T1000 (cell line): ENCODE measurements around the gene TSHZ1.

Source experiments
- DNase-seq: peaks from one replicate; lab custom pipeline; 2025; ENCODE audit warnings: mixed read lengths; lab: John Stamatoyannopoulos, UW

TSHZ1 gene

GRCh38 chr18:75220551-75221355 is 10.2 kb downstream of the TSHZ1 start:
- DNase-seq, result no peak

GRCh38 chr18:75221397-75221796 is 10.8 kb downstream of the TSHZ1 start:
- no peak for DNase-seq

DNA sequence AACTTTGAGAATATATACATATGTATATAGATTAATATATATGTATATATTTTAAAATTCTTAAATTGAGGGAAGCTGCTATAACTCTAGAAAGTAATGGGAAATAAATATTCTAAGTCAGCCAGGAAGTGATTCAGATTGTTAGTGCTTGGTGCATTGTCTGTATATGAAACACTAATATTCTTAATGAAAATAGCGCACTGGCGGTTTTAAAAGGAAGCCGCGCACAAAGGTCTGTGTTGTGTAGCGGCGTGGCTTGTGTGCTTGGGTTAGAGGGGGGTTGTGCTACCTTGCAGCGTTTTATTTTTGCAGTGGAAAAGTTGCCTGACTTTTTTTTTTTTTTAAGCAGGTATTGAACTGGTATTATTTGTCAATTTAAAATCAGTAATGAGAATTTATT is 11.3 kb downstream of the TSHZ1 start:
- DNase-seq, result no peak

- no peak for DNase-seq
These were observed 11.8 kb downstream of the TSHZ1 start for GRCh38 chr18:75222407-75222806.

GRCh38 chr18:75223687-75224347 is 13.2 kb downstream of the TSHZ1 start:
- DNase-seq, result no peak

GRCh38 chr18:75226286-75226955 is 15.8 kb downstream of the TSHZ1 start:
- DNase-seq, result no peak

DNA sequence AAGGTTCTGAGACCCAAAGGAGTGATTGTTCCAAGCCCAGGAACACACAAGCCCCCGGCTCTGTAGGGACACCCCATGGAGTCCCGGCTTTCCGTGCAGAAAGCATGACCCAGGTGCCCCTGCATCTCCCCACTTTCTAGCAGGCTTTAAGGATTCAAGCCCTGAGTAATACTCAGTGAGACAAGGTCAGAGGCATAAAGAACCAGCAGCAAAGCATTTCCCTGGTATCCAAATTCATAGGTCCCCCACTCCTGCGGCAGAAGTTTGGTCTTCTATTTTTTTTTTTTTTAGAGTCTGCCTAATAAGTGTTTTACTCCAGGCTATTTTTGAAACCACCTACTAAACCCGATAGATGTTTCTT is 16.3 kb downstream of the TSHZ1 start:
- DNase-seq, result no peak

- no peak for DNase-seq
These were observed 17.1 kb downstream of the TSHZ1 start for GRCh38 chr18:75227535-75228296.

DNA sequence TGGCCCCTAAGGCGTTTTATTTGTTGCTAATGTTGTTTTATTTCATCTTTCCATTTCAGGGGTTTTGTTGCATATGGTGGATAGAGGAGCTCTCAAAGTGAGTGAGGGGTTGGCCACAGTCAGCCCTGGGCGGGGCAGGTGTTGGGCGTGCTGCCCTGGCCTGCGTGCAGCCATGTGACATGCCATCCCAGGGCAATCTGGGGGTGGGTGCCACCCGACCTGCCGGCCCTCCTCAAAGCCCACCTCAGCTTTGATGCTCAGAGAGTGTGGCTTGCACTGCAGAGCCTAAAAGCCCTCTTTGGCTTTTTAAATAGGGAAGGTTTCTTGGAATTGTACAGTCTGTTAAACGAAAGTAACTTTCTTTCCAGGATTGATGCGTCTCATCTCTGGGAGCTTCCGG is 18.4 kb downstream of the TSHZ1 start:
- no peak for DNase-seq

- no peak for DNase-seq
These were observed 18.8 kb downstream of the TSHZ1 start for GRCh38 chr18:75229437-75229836.

DNA sequence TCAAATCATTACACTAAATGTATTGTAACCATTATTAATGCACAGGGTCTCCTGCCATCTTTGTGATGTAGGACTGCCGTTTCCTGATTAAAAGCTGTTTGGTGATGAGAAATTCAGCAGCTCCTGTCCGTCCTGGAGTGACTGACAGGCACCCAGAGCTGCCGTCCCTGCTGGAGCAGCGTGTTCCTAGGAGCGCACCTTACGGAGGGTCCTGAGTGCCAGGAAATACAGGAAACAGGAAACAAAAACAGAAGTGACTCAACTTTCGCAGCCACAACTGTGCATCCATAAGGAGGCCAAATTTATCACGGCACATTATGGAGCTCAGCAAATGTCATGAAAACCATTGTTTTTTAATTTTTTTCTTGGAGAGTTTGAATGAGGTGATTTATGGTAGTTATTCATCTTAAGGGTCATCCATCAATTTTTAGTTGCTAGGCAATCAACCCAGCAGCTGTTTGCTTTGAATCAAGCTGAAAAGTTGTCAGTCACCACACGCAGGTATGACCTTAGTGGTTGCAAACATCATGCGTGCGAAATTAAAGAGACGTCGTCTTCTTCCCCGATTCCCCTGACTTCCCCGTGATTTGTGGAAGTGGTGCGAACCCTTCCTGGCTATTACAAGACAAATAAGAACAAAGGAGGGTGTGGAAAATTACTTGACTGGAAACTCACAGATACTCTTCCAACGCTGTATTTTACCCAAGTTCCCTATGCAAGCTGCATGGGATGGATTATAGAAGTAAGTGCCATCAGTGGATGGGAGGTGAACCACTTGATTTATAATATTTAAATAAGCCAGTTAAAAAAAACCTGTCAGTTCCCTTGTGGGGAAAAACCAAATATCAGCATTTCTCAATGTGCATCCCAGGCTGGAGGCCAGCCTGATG is 19.8 kb downstream of the TSHZ1 start:
- no peak for DNase-seq

DNA sequence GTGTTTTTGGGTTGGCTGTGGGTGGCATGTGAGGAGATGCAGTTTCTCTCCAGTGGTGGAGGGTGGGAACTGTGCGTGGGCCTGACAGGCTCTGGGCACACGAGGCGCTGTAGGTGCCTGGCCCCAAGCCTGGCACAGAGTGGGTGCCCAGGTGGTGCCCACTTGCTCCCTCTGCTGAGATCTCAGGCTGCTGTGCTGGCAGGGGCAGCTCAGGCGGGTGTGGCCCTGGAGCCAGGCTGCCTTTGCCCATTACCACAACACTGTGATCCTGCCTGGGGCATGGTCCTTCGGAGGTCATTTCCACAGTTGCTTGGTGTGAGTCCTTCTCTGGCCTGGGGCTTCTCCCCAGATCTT is 20.4 kb downstream of the TSHZ1 start:
- no peak for DNase-seq

GRCh38 chr18:75234901-75235300 is 24.3 kb downstream of the TSHZ1 start:
- no peak for DNase-seq

GRCh38 chr18:75235896-75236295 is 25.3 kb downstream of the TSHZ1 start:
- no peak for DNase-seq

GRCh38 chr18:75238100-75238499 is 27.5 kb downstream of the TSHZ1 start:
- no peak for DNase-seq

GRCh38 chr18:75238786-75239185 is 28.2 kb downstream of the TSHZ1 start:
- no peak for DNase-seq

- no peak for DNase-seq
These were observed 29.8 kb downstream of the TSHZ1 start for GRCh38 chr18:75240433-75240832.

DNA sequence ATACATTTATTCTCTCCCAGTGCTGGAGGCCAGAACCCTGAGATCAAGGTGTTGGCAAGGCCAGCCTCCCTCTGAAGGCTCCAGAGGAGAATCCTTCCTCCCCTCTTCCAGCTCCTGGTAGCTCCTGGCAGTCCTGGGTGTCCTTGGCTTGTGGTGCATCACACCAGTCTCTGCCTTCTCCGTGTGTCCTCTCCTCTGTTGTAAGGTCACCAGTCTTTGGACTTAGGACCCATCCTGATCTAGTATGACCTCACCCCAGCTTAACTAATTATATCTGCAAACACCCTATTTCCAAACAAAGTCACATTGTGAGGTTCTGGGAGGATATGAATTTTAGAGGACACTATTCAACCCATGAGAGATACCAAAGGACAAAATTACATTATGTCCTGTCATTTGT is 31.1 kb downstream of the TSHZ1 start:
- DNase-seq, result no peak

DNA sequence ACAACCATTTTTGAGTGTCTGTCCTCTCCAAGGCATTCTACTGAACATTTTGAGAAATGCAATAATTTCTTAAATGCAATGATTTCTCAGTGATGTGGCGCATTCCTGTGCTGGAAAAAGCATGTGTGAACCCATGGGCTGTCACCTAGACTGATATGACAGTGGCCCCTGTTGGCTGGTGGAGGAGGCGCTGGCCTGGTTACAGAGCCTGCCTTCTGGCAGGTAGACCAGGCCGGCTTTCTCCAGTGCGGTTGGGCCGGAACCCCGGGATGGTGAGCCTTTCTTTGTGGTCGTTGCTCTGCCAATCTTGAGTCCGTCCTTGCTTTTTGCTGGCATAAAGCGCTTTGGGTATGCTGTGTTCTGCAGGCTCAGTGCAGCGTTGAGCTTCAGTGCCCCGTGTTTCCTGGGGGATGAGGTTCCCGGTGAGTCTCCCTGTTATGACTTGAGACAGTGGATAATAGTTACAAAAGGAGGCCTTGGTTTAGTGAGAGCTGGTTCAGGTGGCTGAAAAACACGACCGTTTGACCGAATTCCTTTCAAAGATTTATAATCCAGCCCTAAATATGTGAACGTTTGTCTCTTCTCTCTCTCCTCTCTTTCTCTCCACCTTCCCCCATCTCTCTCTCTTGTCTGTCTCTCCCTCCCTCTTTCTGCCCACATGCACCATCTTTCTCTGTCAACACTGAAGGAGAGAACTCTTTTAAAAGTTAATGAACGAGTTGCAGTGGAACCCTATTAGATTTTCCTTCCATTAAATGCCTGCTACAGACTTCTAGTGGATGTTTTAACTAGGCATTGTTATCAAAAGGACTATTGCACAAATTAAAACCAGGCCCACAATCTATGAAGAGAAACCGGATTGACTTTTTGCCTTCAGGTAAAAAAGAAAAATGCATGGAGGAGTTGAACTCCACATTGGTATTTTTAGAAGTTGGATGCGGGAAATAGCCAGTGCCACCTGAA is 34.0 kb downstream of the TSHZ1 start:
- no peak for DNase-seq
